Amygdala (tissue), 56 donors: ENCODE measurements around the gene HES5.
A peak's percentile ranks its signal among the peaks of the same experiment; 100 is the strongest.
"Not testable (repeated sequence)": the region's sequence is repeated elsewhere in the genome, so short reads cannot be mapped to it uniquely, and the experiment has no call there.

Source experiments
- DNase-seq, 56 donors: peaks; one replicate each; lab custom pipeline; 2025; lab: John Stamatoyannopoulos, UW

The HES5 gene

GRCh38 chr1:2549367-2550029 is 19.4 kb upstream of the HES5 start:
- not testable (repeated sequence) for DNase-seq

- DNase-seq, result peak in 51 of 56 donors; percentile 28 to 86 (median 62)
These were observed 18.1 kb upstream of the HES5 start for GRCh38 chr1:2548068-2548589.

GRCh38 chr1:2547210-2548067 is 17.4 kb upstream of the HES5 start:
- DNase-seq, result peak in 1 of 56 donors; percentile 18

GRCh38 chr1:2546515-2547209 is 16.6 kb upstream of the HES5 start:
- DNase-seq, result peak in 39 of 56 donors; percentile 12 to 78 (median 49)

- DNase-seq, result peak in 53 of 56 donors; percentile 18 to 87 (median 70)
These were observed 15.9 kb upstream of the HES5 start for GRCh38 chr1:2545754-2546514.

- peak in 25 of 56 donors; percentile 10 to 68 (median 49) for DNase-seq
These were observed 15.0 kb upstream of the HES5 start for GRCh38 chr1:2544875-2545640.

GRCh38 chr1:2544093-2544874 is 14.2 kb upstream of the HES5 start:
- DNase-seq, result peak in 14 of 56 donors; percentile 32 to 68 (median 46)

- DNase-seq, result peak in 40 of 56 donors; percentile 26 to 87 (median 62)
These were observed 13.6 kb upstream of the HES5 start for GRCh38 chr1:2543543-2544092.

- DNase-seq, result no peak
These were observed 12.3 kb upstream of the HES5 start for GRCh38 chr1:2542246-2542915.

- DNase-seq, result no peak
These were observed 11.7 kb upstream of the HES5 start for GRCh38 chr1:2541619-2542245.

GRCh38 chr1:2540816-2541492 is 10.9 kb upstream of the HES5 start:
- peak in 4 of 56 donors; percentile 22 to 34 (median 28) for DNase-seq

- no peak for DNase-seq
These were observed 9.3 kb upstream of the HES5 start for GRCh38 chr1:2539312-2539907.

- no peak for DNase-seq
These were observed 8.8 kb upstream of the HES5 start for GRCh38 chr1:2538872-2539271.

GRCh38 chr1:2538376-2538775 is 8.3 kb upstream of the HES5 start:
- DNase-seq, result no peak

- no peak for DNase-seq
These were observed 7.7 kb upstream of the HES5 start for GRCh38 chr1:2537784-2538115.

GRCh38 chr1:2535981-2536380 is 5.9 kb upstream of the HES5 start:
- no peak for DNase-seq
